Measurements from ENCODE around the gene SLC39A9. TPM values are rescaled to one million over a fixed set of nuclear protein-coding genes. Genes with fewer than 3 reads are reported as not detected.

Gene SLC39A9
- total RNA-seq, 2 donors from 2014 or later = 79.7 to 83.1 TPM

- DNase-seq = no peak
- intact Hi-C loops (cut with DNase I) = no loop called here
- H3K9me3 ChIP-seq = no peaks in the 10 kb centered on the region
- H3K27me3 ChIP-seq = no peaks in the 10 kb centered on the region
- H3K36me3 ChIP-seq = no peaks in the 10 kb centered on the region
- no peak overlapping the region for H3K9ac ChIP-seq (ENCODE audit: low read depth in 2 of 2, low read length in 2 of 2)
- H3K4me3 ChIP-seq = no peak overlapping the region
- no peak overlapping the region for H3K27ac ChIP-seq
- H3K4me1 ChIP-seq = no peaks in the 10 kb centered on the region
- TF ChIP-seq CTCF (IDR thresholded peaks at IDR 0.05) = no peak
Observed at GRCh38 chr14:69363055-69363454, 35.4 kb upstream of the SLC39A9 start.

- H3K9me3 ChIP-seq = no peaks in the 10 kb centered on the region
- no peak overlapping the region for H3K27ac ChIP-seq
- intact Hi-C loops (cut with DNase I) = no loop called here
- no peaks in the 10 kb centered on the region for H3K4me1 ChIP-seq
- H3K9ac ChIP-seq (ENCODE audit: low read depth in 2 of 2, low read length in 2 of 2) = no peak overlapping the region
- H3K27me3 ChIP-seq = no peaks in the 10 kb centered on the region
- H3K4me3 ChIP-seq = no peak overlapping the region
- no peak for TF ChIP-seq CTCF (IDR thresholded peaks at IDR 0.05)
- DNase-seq = no peak
- no peaks in the 10 kb centered on the region for H3K36me3 ChIP-seq
Observed at GRCh38 chr14:69363964-69364363, 34.5 kb upstream of the SLC39A9 start.

- Histone ChIP-seq H3K9me3 (no peaks in the 10 kb centered on the region), H3K4me1 (no peaks in the 10 kb centered on the region), H3K9ac (ENCODE audit: low read depth in 2 of 2, low read length in 2 of 2) (no peak overlapping the region), H3K27ac (no peak overlapping the region), H3K36me3 (no peaks in the 10 kb centered on the region), H3K4me3 (no peak overlapping the region), H3K27me3 (no peaks in the 10 kb centered on the region)
- intact Hi-C loops (cut with DNase I) = no loop called here
- no peak for TF ChIP-seq CTCF (IDR thresholded peaks at IDR 0.05)
- DNase-seq = no peak
Observed at GRCh38 chr14:69364378-69364777, 34.1 kb upstream of the SLC39A9 start.

GRCh38 chr14:69366069-69366468 is 32.4 kb upstream of the SLC39A9 start:
- intact Hi-C loops (cut with DNase I) = no loop called here
- no peak overlapping the region for H3K9ac ChIP-seq (ENCODE audit: low read depth in 2 of 2, low read length in 2 of 2)
- no peak overlapping the region for H3K27ac ChIP-seq
- DNase-seq = no peak
- no peak for TF ChIP-seq CTCF (IDR thresholded peaks at IDR 0.05)
- H3K9me3 ChIP-seq = no peaks in the 10 kb centered on the region
- no peaks in the 10 kb centered on the region for H3K36me3 ChIP-seq
- H3K27me3 ChIP-seq = no peaks in the 10 kb centered on the region
- H3K4me1 ChIP-seq = no peaks in the 10 kb centered on the region
- H3K4me3 ChIP-seq = no peak overlapping the region

- Histone ChIP-seq H3K4me3 (no peak overlapping the region), H3K9ac (ENCODE audit: low read depth in 2 of 2, low read length in 2 of 2) (no peak overlapping the region), H3K9me3 (no peaks in the 10 kb centered on the region), H3K27ac (no peak overlapping the region), H3K27me3 (no peaks in the 10 kb centered on the region), H3K4me1 (no peaks in the 10 kb centered on the region), H3K36me3 (no peaks in the 10 kb centered on the region)
- no peak for DNase-seq
- TF ChIP-seq CTCF (IDR thresholded peaks at IDR 0.05) = no peak
- intact Hi-C loops (cut with DNase I) = no loop called here
Observed at GRCh38 chr14:69366761-69367160, 31.7 kb upstream of the SLC39A9 start.

- H3K9ac ChIP-seq (ENCODE audit: low read depth in 2 of 2, low read length in 2 of 2) = no peak overlapping the region
- no peak for TF ChIP-seq CTCF (IDR thresholded peaks at IDR 0.05)
- no peak overlapping the region for H3K4me3 ChIP-seq
- no peak overlapping the region for H3K27ac ChIP-seq
- no peaks in the 10 kb centered on the region for H3K9me3 ChIP-seq
- H3K4me1 ChIP-seq = no peaks in the 10 kb centered on the region
- intact Hi-C loops (cut with DNase I) = no loop called here
- no peaks in the 10 kb centered on the region for H3K36me3 ChIP-seq
- DNase-seq = no peak
- no peaks in the 10 kb centered on the region for H3K27me3 ChIP-seq
Observed at GRCh38 chr14:69368381-69368780, 30.1 kb upstream of the SLC39A9 start.

All from colonic mucosa (tissue), 4 donors.